ENCODE data around the gene CRYGN. TPM values are rescaled to one million over a fixed set of nuclear protein-coding genes. Genes with fewer than 3 reads are reported as not detected.

The CRYGN gene
- polyA plus RNA-seq, 1 donor (not counting 4 experiments of a cell fraction or from before 2014, with no cell fraction given): not detected

DNA sequence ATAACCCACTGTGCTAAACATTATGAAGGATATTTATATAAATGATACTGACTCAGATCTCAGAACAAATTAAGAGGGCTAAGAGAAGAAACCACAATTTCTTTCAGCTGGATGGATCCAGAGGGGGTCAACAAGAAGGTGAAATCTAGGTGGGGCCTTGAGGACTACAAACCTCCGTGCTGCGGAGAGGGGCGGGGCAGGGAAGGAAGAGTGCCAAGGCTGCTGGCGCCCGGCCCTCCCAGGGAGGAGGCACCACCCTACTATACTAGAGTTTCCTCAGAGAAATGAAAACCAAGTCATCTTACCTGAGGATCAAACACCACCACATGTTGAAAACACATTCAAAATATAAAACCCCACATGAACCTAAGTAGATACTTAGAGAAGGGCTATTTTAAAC is 29.3 kb upstream of the CRYGN start:
- Histone ChIP-seq H3K36me3 (ENCODE audit: control insufficient read depth in 2 of 2, extremely low read depth in 1 of 2, insufficient read depth in 2 of 2, low read length in 2 of 2) (peaks cover 31 to 32% of the 10 kb centered on the region in 2 experiments), H3K27me3 (ENCODE audit: control insufficient read depth, extremely low read depth, insufficient read depth, low read length) (no peaks in the 10 kb centered on the region), H3K9ac (ENCODE audit: control insufficient read depth, extremely low read depth, insufficient read depth, low read length) (no peak overlapping the region), H3K4me2 (ENCODE audit: control insufficient read depth, extremely low read depth, insufficient read depth, low read depth, low read length) (no peak overlapping the region), H3K79me2 (ENCODE audit: control insufficient read depth, insufficient read depth, low read length) (peaks cover 12% of the 10 kb centered on the region), H3K4me3 (ENCODE audit: control insufficient read depth in 2 of 3, extremely low read depth in 1 of 3, insufficient read depth in 2 of 3, low read depth in 1 of 3, low read length in 3 of 3) (no peak overlapping the region), H3K9me3 (ENCODE audit: control insufficient read depth, low read depth, low read length) (no peaks in the 10 kb centered on the region), H3K4me1 (ENCODE audit: control insufficient read depth, extremely low read depth, insufficient read depth, low read length) (no peaks in the 10 kb centered on the region), H3K9me1 (ENCODE audit: control insufficient read depth, extremely low read depth, insufficient read depth, low read length) (no peaks in the 10 kb centered on the region), H2AFZ (ENCODE audit: control insufficient read depth, low read length) (no peak overlapping the region), H4K20me1 (ENCODE audit: control insufficient read depth, extremely low read depth, insufficient read depth, low read length) (no peaks in the 10 kb centered on the region), H3K27ac (ENCODE audit: control insufficient read depth, insufficient read depth, low read length) (no peak overlapping the region)
- FAIRE-seq (no peak), DNase-seq (ENCODE audit: low read depth, low spot score) (no peak)
- TF ChIP-seq EZH2 (IDR thresholded peaks at IDR 0.05; ENCODE audit: low read length) (no peak), CTCF (optimal IDR thresholded peaks at IDR 0.05 in 1 of 3, IDR thresholded peaks at IDR 0.05 in 1 of 3, conservative IDR thresholded peaks at IDR 0.05 in 1 of 3; ENCODE audit: extremely low read depth in 1 of 3, insufficient read depth in 2 of 3, low read length in 3 of 3) (no peak)
- dilution Hi-C loops (cut with MboI; ENCODE audit: extremely low pct_ligation_motif_present, low sequenced_read_pairs): no loop called here

GRCh38 chr7:151468217-151469018 is 28.5 kb upstream of the CRYGN start:
- Histone ChIP-seq H3K9me1 (ENCODE audit: control insufficient read depth, extremely low read depth, insufficient read depth, low read length) (no peaks in the 10 kb centered on the region), H4K20me1 (ENCODE audit: control insufficient read depth, extremely low read depth, insufficient read depth, low read length) (no peaks in the 10 kb centered on the region), H3K9me3 (ENCODE audit: control insufficient read depth, low read depth, low read length) (no peaks in the 10 kb centered on the region), H3K4me2 (ENCODE audit: control insufficient read depth, extremely low read depth, insufficient read depth, low read depth, low read length) (no peak overlapping the region), H3K79me2 (ENCODE audit: control insufficient read depth, insufficient read depth, low read length) (peaks cover 10% of the 10 kb centered on the region), H3K27ac (ENCODE audit: control insufficient read depth, insufficient read depth, low read length) (no peak overlapping the region), H3K36me3 (ENCODE audit: control insufficient read depth in 2 of 2, extremely low read depth in 1 of 2, insufficient read depth in 2 of 2, low read length in 2 of 2) (peaks cover 28 to 33% of the 10 kb centered on the region in 2 experiments), H2AFZ (ENCODE audit: control insufficient read depth, low read length) (no peak overlapping the region), H3K9ac (ENCODE audit: control insufficient read depth, extremely low read depth, insufficient read depth, low read length) (no peak overlapping the region), H3K4me1 (ENCODE audit: control insufficient read depth, extremely low read depth, insufficient read depth, low read length) (no peaks in the 10 kb centered on the region), H3K4me3 (ENCODE audit: control insufficient read depth in 2 of 3, extremely low read depth in 1 of 3, insufficient read depth in 2 of 3, low read depth in 1 of 3, low read length in 3 of 3) (no peak overlapping the region), H3K27me3 (ENCODE audit: control insufficient read depth, extremely low read depth, insufficient read depth, low read length) (no peaks in the 10 kb centered on the region)
- no peak for FAIRE-seq
- no peak for TF ChIP-seq EZH2 (IDR thresholded peaks at IDR 0.05; ENCODE audit: low read length)
- no peak for TF ChIP-seq CTCF (optimal IDR thresholded peaks at IDR 0.05 in 1 of 3, IDR thresholded peaks at IDR 0.05 in 1 of 3, conservative IDR thresholded peaks at IDR 0.05 in 1 of 3; ENCODE audit: extremely low read depth in 1 of 3, insufficient read depth in 2 of 3, low read length in 3 of 3)
- DNase-seq (ENCODE audit: low read depth, low spot score): no peak
- dilution Hi-C loops (cut with MboI; ENCODE audit: extremely low pct_ligation_motif_present, low sequenced_read_pairs): no loop called here

Measured in keratinocyte (primary cell).